ENCODE results near the gene GRIN3A. TPM values are rescaled to one million over a fixed set of nuclear protein-coding genes. Genes with fewer than 3 reads are reported as not detected.

The GRIN3A gene
- total RNA-seq, 1 experiment from 2014 or later: 0.02 TPM

GRCh38 chr9:101664453-101664852 is 74.0 kb downstream of the GRIN3A start:
- Mint-ChIP-seq H3K4me3 (no peak overlapping the region), H3K27me3 (ENCODE audit: low read depth) (no peaks in the 10 kb centered on the region), H3K4me1 (no peaks in the 10 kb centered on the region; the same call in 1 of the 2 replicates), H3K27ac (no peak overlapping the region), H3K9me3 (no peaks in the 10 kb centered on the region), H3K36me3 (no peaks in the 10 kb centered on the region)
- ChIA-PET POLR2A (no interaction called here), CTCF (interaction anchor here (1.0 kb wide), 1 partner anchor 28 kb away, joined by 3 read pairs; no protein-coding TSS in a partner anchor)
- DNase-seq (ENCODE audit: low spot score) (no peak), ATAC-seq (no peak)
- TF ChIP-seq RELA (CRISPR knock-in tag; IDR thresholded peaks at IDR 0.05; ENCODE audit: borderline replicate concordance): no peak
- TF ChIP-seq SMAD3 (CRISPR knock-in tag; IDR thresholded peaks at IDR 0.05; ENCODE audit: borderline replicate concordance): no peak
- TF ChIP-seq, protein P1, sequence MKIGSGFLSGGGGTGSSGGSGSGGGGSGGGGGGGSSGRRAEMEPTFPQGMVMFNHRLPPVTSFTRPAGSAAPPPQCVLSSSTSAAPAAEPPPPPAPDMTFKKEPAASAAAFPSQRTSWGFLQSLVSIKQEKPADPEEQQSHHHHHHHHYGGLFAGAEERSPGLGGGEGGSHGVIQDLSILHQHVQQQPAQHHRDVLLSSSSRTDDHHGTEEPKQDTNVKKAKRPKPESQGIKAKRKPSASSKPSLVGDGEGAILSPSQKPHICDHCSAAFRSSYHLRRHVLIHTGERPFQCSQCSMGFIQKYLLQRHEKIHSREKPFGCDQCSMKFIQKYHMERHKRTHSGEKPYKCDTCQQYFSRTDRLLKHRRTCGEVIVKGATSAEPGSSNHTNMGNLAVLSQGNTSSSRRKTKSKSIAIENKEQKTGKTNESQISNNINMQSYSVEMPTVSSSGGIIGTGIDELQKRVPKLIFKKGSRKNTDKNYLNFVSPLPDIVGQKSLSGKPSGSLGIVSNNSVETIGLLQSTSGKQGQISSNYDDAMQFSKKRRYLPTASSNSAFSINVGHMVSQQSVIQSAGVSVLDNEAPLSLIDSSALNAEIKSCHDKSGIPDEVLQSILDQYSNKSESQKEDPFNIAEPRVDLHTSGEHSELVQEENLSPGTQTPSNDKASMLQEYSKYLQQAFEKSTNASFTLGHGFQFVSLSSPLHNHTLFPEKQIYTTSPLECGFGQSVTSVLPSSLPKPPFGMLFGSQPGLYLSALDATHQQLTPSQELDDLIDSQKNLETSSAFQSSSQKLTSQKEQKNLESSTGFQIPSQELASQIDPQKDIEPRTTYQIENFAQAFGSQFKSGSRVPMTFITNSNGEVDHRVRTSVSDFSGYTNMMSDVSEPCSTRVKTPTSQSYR (CRISPR knock-in tag; IDR thresholded peaks at IDR 0.05): no peak
- TF ChIP-seq NR3C1 (CRISPR knock-in tag; conservative IDR thresholded peaks at IDR 0.05; ENCODE audit: low read depth): no peak
- TF ChIP-seq, protein P2, sequence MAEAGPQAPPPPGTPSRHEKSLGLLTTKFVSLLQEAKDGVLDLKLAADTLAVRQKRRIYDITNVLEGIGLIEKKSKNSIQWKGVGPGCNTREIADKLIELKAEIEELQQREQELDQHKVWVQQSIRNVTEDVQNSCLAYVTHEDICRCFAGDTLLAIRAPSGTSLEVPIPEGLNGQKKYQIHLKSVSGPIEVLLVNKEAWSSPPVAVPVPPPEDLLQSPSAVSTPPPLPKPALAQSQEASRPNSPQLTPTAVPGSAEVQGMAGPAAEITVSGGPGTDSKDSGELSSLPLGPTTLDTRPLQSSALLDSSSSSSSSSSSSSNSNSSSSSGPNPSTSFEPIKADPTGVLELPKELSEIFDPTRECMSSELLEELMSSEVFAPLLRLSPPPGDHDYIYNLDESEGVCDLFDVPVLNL (CRISPR knock-in tag; IDR thresholded peaks at IDR 0.05; ENCODE audit: borderline replicate concordance, low read depth): no peak
- no peak for TF ChIP-seq OVOL2 (CRISPR knock-in tag; IDR thresholded peaks at IDR 0.05; ENCODE audit: borderline replicate concordance)
- no peak for TF ChIP-seq NR2C2 (CRISPR knock-in tag; IDR thresholded peaks at IDR 0.05)
- TF ChIP-seq TEAD4 (CRISPR knock-in tag; IDR thresholded peaks at IDR 0.05): no peak
- no peak for TF ChIP-seq ATF6 (CRISPR knock-in tag; IDR thresholded peaks at IDR 0.05)
- no peak for TF ChIP-seq EMX1 (CRISPR knock-in tag; IDR thresholded peaks at IDR 0.05)
- TF ChIP-seq FOXJ3 (CRISPR knock-in tag; IDR thresholded peaks at IDR 0.05; ENCODE audit: borderline replicate concordance): no peak
- TF ChIP-seq, protein P3, sequence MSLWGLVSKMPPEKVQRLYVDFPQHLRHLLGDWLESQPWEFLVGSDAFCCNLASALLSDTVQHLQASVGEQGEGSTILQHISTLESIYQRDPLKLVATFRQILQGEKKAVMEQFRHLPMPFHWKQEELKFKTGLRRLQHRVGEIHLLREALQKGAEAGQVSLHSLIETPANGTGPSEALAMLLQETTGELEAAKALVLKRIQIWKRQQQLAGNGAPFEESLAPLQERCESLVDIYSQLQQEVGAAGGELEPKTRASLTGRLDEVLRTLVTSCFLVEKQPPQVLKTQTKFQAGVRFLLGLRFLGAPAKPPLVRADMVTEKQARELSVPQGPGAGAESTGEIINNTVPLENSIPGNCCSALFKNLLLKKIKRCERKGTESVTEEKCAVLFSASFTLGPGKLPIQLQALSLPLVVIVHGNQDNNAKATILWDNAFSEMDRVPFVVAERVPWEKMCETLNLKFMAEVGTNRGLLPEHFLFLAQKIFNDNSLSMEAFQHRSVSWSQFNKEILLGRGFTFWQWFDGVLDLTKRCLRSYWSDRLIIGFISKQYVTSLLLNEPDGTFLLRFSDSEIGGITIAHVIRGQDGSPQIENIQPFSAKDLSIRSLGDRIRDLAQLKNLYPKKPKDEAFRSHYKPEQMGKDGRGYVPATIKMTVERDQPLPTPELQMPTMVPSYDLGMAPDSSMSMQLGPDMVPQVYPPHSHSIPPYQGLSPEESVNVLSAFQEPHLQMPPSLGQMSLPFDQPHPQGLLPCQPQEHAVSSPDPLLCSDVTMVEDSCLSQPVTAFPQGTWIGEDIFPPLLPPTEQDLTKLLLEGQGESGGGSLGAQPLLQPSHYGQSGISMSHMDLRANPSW (CRISPR knock-in tag; conservative IDR thresholded peaks at IDR 0.05; ENCODE audit: low read depth): no peak

DNA sequence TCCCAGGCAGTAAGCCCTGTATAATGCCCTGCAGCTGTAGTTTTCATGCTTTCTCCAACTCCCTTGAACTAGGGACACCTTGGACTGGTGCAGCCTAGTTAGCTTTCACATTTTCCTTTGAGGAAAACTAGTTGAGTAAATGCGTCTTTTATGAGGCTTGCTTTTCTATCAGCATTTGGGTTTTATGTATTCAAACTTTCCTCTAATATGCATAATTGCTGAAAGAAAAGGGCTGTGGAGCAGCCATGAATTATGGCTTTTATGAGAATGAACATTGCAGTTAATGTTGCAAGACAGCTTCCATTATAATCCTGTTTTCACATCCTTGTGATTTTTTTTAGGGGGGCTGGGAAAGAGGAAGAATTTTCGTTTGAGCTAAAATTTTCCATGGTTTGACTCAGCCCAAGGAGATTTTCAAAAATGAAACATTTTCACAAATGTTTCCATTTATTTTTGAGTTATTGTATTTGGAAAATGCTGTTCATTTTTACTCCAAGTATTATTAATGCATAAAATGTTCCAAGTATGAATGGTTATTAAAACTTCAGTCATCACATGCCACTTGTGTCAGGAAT is 85.8 kb downstream of the GRIN3A start:
- Mint-ChIP-seq H3K36me3 (no peaks in the 10 kb centered on the region), H3K27me3 (ENCODE audit: low read depth) (peaks cover 2% of the 10 kb centered on the region; the same call in 1 of the 2 replicates), H3K4me3 (no peak overlapping the region), H3K4me1 (no peaks in the 10 kb centered on the region), H3K9me3 (no peaks in the 10 kb centered on the region), H3K27ac (no peak overlapping the region)
- no peak for ATAC-seq
- ChIA-PET CTCF (no interaction called here), POLR2A (no interaction called here)
- DNase-seq (ENCODE audit: low spot score): no peak
- TF ChIP-seq, protein P4, sequence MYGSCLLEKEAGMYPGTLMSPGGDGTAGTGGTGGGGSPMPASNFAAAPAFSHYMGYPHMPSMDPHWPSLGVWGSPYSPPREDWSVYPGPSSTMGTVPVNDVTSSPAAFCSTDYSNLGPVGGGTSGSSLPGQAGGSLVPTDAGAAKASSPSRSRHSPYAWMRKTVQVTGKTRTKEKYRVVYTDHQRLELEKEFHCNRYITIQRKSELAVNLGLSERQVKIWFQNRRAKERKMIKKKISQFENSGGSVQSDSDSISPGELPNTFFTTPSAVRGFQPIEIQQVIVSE (CRISPR knock-in tag; IDR thresholded peaks at IDR 0.05; ENCODE audit: borderline replicate concordance): no peak
- TF ChIP-seq MXD4 (CRISPR knock-in tag; IDR thresholded peaks at IDR 0.05; ENCODE audit: borderline replicate concordance) (no peak), NR3C1 (CRISPR knock-in tag; conservative IDR thresholded peaks at IDR 0.05; ENCODE audit: low read depth) (no peak), ETV6 (CRISPR knock-in tag; IDR thresholded peaks at IDR 0.05) (no peak), ZSCAN18 (CRISPR knock-in tag; IDR thresholded peaks at IDR 0.05) (no peak), USF1 (CRISPR knock-in tag; IDR thresholded peaks at IDR 0.05) (no peak)
- TF ChIP-seq, protein P5, sequence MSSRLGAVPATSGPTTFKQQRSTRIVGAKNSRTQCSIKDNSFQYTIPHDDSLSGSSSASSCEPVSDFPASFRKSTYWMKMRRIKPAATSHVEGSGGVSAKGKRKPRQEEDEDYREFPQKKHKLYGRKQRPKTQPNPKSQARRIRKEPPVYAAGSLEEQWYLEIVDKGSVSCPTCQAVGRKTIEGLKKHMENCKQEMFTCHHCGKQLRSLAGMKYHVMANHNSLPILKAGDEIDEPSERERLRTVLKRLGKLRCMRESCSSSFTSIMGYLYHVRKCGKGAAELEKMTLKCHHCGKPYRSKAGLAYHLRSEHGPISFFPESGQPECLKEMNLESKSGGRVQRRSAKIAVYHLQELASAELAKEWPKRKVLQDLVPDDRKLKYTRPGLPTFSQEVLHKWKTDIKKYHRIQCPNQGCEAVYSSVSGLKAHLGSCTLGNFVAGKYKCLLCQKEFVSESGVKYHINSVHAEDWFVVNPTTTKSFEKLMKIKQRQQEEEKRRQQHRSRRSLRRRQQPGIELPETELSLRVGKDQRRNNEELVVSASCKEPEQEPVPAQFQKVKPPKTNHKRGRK (CRISPR knock-in tag; IDR thresholded peaks at IDR 0.05; ENCODE audit: borderline replicate concordance): no peak
